EH (cell line): ENCODE measurements around the gene ZNF407.
"Not testable (repeated sequence)": the region's sequence is repeated elsewhere in the genome, so short reads cannot be mapped to it uniquely, and the experiment has no call there.

Experiments used
- DNase-seq: peaks from one replicate; pipeline ENCODE4 v3.0.0-alpha.2; 2015; ENCODE audit warnings: low read depth

The ZNF407 gene

GRCh38 chr18:74597662-74598349 lies at the start of gene ZNF407:
Gene ZNF407, plus strand, starts transcription at chr18:74597870. Its CDS starts 33,150 bp downstream, at chr18:74631020.
- peak; percentile 92 for DNase-seq

- DNase-seq: no peak
Measured at GRCh38 chr18:74549591-74550104, 48.0 kb upstream of the ZNF407 start.

- DNase-seq: no peak
Measured at GRCh38 chr18:74550886-74551285, 46.8 kb upstream of the ZNF407 start.

GRCh38 chr18:74551452-74551851 lies 46.2 kb upstream of the ZNF407 start:
- DNase-seq: no peak

- peak; percentile 81 for DNase-seq
Measured at GRCh38 chr18:74551936-74552555, 45.6 kb upstream of the ZNF407 start.

GRCh38 chr18:74556126-74556525 lies 41.5 kb upstream of the ZNF407 start:
- DNase-seq: no peak

- DNase-seq: no peak
Measured at GRCh38 chr18:74558096-74558495, 39.6 kb upstream of the ZNF407 start.

GRCh38 chr18:74562131-74562730 lies 35.4 kb upstream of the ZNF407 start:
- no peak for DNase-seq

GRCh38 chr18:74562775-74563174 lies 34.9 kb upstream of the ZNF407 start:
- no peak for DNase-seq

GRCh38 chr18:74563999-74564398 lies 33.7 kb upstream of the ZNF407 start:
- DNase-seq: no peak

GRCh38 chr18:74565164-74565563 lies 32.5 kb upstream of the ZNF407 start:
- DNase-seq: not testable (repeated sequence)

GRCh38 chr18:74565993-74566392 lies 31.7 kb upstream of the ZNF407 start:
- not testable (repeated sequence) for DNase-seq

GRCh38 chr18:74567822-74568221 lies 29.8 kb upstream of the ZNF407 start:
- no peak for DNase-seq

- DNase-seq: no peak
Measured at GRCh38 chr18:74569401-74569800, 28.3 kb upstream of the ZNF407 start.

GRCh38 chr18:74570266-74570665 lies 27.4 kb upstream of the ZNF407 start:
- no peak for DNase-seq

- no peak for DNase-seq
Measured at GRCh38 chr18:74571895-74572680, 25.6 kb upstream of the ZNF407 start.

GRCh38 chr18:74573053-74573452 lies 24.6 kb upstream of the ZNF407 start:
- DNase-seq: no peak

- no peak for DNase-seq
Measured at GRCh38 chr18:74574916-74575315, 22.8 kb upstream of the ZNF407 start.

GRCh38 chr18:74577019-74577418 lies 20.7 kb upstream of the ZNF407 start:
- no peak for DNase-seq

- DNase-seq: no peak
Measured at GRCh38 chr18:74579496-74580065, 18.1 kb upstream of the ZNF407 start.

- no peak for DNase-seq
Measured at GRCh38 chr18:74582642-74583041, 15.0 kb upstream of the ZNF407 start.

GRCh38 chr18:74587441-74587840 lies 10.2 kb upstream of the ZNF407 start:
- no peak for DNase-seq
